NCI-H1930 (cell line): ENCODE measurements around the gene NOS3.

Source experiments
- DNase-seq, 2 experiments: peaks; one replicate each; lab custom pipeline; 2025; lab: John Stamatoyannopoulos, UW

Gene NOS3

DNA sequence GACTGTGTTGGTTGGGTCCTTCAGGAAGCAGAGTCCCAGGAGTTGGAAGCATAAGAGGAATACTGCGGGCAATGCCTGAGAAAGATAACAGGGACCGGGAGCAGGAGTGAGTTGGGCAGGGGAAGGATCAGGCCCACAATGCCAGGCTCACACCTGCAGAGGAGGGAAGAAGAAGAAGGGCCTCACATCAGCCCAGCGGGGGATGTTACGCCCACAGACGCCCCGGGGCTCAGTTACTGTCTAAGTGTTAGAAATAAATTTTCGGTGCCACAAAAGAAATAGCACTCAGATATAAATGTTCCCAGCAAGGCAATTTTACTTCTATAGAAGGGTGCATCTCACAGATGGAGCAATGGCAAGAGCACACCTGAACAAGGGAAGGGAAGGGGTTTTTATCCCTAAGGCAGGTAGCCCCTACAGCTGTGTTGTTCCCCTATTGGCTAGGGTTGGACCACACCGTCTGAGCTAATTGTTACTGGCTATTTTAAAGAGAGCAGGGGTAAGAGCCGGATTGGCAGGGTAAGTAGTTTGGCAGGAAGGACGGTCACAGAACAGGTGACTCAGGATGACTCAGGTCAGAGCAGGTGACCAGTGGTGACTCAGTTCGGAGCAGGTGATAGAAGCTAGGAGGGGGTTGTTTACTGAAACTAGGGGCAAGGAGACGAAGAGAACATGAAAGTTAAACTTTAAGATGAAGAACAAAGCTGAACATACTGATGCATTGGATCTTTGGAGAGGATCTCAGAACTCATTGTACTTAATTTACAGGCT lies at the start of gene NOS3:
NOS3 (plus strand) TSS at position 602 of the 771 bp plus-strand sequence. CDS start 2,787 bp downstream, outside the sequence.
- no peak for DNase-seq

DNA sequence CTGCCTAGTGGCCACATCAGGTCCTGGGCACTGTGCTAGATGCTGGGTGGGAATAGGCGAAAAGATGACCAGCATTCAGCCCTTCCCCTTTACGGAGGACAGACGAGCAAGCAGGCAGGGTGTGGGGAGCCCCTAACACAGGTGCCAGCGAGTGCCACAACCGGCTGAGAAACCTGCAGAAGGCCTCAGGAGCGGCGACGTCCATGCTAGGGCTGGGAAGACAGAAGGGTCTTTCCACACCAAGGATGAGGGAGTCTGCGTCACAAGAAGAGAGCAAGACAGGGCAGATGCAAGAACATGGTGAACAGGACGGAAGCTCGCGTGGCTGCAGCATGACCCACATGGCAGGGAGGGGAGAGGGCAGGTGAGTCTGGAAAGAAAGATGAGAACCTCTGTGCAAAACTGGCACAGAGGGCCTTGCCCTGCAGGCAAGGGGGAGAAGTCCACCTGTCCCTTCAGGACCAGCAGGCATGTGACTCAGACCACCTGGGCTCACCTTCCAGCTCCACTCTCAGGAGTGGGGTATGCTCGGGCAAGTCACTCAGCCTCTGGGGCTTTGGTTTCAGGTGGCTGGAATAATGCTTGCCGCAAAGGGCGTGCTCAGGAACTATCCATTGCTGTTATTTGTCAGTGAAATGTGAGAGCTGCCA lies 49.3 kb upstream of the NOS3 start:
- no peak for DNase-seq

DNA sequence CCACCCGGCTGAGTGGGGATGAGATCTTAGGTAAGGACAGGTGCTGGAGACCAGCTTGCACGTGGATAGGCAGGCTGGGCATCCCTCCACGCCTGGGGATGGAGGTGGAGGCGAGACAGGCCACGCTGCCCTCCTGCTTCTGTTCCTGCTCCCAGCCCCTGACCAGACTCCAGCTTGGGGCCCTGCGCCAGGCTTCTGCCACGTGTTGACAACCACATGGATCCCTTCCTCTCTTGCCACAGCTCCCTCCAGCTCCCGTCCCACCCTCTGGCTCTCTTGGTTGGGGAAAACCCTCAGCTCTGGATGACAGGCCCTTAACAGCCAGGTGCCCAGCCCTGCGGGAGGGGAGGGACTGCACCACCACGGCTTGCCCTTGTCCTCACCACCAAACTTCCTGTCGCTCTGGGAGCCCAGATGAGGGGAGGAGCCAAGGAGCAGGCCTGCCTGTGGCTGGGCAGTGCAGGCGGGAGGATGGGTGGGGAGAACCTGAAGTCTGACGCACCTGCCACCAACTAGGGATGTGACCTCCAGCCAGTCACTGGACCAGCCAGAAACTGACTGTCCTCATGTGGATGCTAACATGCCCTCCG lies 48.7 kb upstream of the NOS3 start:
- no peak for DNase-seq

DNA sequence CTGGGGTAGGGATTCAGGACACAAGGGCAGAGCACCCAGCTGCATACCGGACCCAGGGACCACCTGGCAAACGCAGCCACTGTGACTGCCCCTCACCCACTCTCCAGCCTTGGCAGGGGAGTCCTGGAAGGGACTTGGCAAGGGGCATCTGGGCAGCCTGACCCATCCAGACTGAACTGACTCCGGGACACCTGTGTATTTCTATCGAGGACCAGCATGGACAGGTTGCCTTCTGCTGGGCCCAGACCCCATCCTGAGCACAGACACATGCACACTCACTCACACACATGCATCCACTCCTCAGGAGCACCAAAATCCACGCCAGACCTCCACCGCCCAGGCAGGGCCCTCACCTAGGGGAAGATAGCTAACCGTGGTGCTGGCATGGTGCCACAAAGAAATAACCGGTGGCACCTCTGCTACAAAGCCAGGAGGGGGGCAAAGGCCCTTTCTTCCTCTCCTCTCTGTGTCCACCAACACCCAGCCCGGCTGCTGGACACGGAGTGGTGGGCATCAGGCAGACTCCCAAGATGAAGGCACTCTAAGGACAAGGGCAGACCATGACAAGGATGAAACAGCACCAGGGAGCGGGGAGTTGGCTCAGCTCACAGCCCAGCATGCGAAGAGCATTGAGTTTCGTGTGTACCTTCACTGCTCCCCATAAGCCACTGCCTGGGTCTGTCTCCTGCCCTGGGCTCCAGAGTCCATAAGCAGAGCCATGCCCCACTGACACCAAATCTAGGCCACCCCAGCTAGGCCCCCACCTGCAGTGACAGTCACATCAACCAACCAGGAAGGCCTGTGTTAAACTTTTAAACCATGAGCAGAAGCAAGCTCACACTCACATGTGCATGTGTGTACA lies 48.0 kb upstream of the NOS3 start:
- no peak for DNase-seq

- no peak for DNase-seq
These were observed 47.4 kb upstream of the NOS3 start for GRCh38 chr7:150943453-150943814.

- no peak for DNase-seq
These were observed 46.5 kb upstream of the NOS3 start for GRCh38 chr7:150944066-150945042.

DNA sequence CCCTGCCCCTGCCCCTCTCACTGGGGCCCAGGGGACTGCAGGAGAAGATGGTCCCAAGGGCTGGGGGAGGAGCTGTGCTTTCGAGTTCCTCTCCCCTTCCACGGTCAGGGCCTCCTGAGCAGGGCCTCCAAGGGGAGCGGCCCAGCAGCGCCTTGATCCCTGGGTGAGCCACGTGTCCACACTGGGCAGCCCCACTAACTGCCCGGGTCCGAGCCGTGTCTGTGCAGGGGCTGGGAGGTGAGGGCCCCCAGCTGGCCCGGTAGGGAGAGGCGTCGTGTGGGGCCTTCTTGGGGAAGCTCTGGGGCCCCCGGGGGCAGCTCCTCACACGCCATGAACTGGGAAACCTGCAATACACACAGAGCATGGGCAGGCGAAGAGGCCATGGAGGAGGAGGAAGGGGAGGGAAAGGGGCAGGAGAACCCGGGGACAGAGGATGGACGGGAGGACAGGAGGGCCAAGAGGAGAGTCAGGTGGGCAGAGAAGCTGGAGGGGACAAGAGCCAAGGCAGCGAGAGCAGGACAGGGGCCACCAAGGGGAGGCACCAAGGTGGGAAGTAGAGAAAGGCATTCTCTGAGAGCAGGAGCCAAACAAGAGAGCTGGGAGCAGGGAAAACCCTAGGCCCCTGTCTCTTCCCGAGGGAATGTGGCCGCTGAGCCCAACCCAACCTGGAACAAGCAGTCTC lies 45.5 kb upstream of the NOS3 start:
- no peak for DNase-seq

DNA sequence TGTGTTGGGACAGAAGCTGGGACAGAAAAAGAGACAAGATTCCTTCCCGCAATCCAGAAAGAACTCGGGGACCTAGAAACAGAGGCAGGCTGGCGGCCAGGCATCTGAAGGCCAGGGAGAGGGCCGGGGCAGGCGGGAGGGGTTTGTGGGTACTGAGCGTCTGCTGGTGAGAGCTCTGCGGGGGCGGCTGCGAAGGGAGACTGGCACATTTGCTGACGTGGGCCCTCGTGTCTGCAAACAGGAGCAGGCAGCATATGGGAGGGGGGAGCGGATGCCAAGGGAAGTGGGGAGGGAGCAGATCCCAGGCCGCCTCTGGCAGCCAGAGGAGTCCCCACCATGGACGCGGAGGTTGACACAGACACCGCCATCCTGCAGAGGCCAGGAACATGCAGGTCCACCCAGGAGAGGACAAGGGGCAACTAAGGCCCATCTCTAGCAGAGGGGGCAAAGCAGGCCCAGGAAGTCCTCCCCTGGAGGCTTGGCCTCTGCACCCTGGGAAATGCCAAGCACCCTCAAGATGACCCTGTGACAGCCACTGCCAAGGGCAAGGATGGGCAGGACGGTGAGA lies 44.9 kb upstream of the NOS3 start:
- no peak for DNase-seq

- DNase-seq, result no peak
These were observed 44.2 kb upstream of the NOS3 start for GRCh38 chr7:150946421-150947240.

DNA sequence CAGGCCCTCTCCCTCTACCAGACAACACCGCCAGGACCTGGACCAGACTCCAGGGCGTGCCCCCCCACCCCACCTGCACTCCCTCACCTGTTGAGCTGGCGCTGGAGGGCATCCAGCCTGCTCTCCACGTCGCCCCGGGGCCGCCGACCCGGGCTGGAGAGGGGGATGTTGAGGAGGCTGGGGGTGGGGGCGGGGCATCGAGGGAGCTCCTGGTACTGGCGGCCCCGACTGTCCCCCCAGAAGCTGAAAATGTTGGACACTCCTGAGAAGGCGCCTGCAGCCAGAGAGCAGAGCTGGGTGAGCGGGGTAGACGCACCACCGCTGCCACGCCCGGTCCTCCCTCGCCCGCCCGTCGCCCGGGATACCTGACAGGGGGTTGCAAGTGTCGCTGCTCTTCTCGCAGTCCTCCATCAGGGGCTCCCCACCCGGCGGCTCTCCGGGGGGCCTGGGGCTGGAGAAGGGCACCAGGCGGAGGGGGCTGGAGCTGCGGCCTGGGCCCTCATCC lies 43.5 kb upstream of the NOS3 start:
- no peak for DNase-seq

- no peak for DNase-seq
These were observed 42.8 kb upstream of the NOS3 start for GRCh38 chr7:150947761-150948651.

DNA sequence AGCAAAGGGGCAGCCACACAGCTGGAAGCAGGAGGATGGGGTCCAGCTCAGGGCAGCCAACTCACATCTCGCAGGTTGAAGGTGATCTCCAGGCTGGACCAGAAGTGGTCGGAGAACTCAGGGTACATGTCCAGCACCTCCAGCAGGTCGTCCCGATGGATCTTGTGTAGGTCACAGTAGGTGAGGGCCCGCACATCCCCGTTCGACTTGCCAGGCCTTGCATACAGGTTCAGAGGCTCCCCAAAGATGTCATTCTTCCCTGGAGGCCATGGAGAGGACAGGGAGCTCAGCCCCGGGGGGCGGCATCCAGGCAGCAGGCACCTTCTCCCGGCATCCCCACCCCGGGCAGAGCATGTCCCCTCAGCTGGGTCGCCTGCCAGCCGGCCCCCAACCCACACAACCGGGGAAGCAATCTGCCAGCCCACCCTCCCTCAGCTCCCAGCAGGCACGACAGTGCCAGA lies 42.0 kb upstream of the NOS3 start:
- DNase-seq, result no peak

DNA sequence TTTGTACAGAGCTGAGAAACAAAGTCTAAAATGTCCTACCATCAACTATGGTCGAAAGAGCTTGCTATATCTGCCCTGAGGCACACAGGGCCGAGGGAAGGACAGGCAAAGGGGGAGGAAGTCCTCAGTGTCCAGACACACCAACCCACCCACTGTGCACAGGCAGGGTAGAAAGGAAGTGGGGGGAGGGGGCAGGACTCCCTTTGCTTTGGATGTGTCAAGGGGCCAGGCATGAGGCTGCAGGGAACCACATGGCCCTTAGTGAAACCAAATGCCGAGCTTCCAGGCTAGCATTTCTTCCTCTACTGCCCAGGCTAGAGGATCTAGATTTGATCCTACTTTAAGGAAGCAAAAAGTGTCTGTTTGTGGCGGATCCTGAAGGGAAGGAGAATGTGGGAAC lies 41.3 kb upstream of the NOS3 start:
- DNase-seq, result no peak

GRCh38 chr7:150949971-150950491 lies 40.8 kb upstream of the NOS3 start:
- DNase-seq, result no peak

DNA sequence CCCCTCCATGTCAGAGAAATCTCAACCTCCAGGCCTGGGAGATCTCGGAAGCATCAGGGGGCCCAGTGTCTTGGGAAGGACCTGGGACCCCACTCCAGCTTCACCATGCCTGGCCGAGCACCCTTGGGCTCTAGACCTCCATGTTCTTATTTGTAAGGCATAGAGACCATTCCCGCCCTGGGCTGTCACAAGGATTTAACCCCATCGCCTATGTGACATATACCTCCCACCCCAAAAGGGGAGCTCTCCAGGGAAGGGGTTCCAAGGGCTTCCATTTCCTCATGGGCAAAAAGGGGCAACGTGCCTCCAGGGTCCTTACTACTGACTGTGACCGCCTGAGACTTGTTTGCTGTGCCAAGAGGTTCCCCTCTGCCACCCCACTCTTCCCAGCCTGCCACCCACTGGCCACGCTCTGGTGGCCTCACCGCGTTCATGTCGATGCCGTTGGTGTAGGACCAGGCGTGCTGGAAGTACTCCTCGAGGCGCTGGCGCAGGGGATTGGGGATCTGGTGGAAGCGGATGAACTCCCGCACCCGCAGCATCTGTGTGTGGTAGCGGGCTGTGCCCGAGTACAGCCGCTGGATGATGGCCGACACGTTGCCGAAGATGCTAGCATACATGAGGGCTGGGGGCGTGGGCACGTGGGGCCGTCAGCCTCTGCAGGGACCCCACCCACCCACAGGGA lies 40.2 kb upstream of the NOS3 start:
- DNase-seq, result no peak

GRCh38 chr7:150951181-150951520 lies 39.7 kb upstream of the NOS3 start:
- no peak for DNase-seq

- DNase-seq, result no peak
These were observed 39.3 kb upstream of the NOS3 start for GRCh38 chr7:150951521-150951920.
